ENCODE results near the gene AREG. TPM values are rescaled to one million over a fixed set of nuclear protein-coding genes. Genes with fewer than 3 reads are reported as not detected.

The AREG gene
- polyA plus RNA-seq, 2 donors = 12.8 to 17.4 TPM

DNA sequence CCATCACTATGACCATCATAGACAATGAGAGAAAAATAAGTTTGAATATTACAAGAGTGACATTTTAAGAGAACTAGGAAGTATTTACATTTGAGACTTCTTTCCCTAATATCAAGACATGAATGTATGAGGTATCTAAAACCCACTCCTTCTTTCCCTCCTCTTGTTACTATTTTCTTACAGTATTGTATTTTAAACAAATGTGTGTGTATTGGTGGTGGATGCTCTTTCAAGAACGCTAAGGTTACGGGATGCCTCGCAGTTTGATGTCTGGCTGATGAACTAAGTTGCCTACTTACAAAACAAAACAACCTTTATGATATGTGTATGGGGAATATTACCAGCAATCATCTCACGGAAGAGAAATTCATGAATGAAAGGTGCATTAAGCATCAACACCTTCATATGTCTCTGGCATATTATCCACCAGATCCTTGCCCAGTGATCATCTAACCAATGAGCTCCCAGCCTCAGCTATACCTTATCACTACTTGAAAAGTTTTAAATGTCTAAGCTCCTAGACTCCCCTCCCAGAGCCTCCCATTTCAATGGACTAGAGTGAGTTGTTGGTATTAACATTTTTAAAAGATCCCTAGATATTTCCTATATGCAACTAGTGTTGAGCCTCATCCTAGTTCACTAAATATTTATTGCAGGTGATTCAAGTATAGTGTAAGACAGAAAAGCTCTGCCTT, 10.6 kb downstream of the AREG start:
- 93 to 95% methylated on average over 4 of the region's 4 CpGs for WGBS, 2 donors
- no peaks in the 10 kb centered on the region for H3K9me3 ChIP-seq (ENCODE audit: control insufficient read depth in 2 of 2, insufficient read depth in 1 of 2, low read depth in 1 of 2, low read length in 1 of 2)
- no peak overlapping the region for H3K27ac ChIP-seq (ENCODE audit: low read depth in 2 of 2, low read length in 1 of 2)
- no peaks in the 10 kb centered on the region for H3K27me3 ChIP-seq (ENCODE audit: control insufficient read depth in 1 of 2, insufficient read depth in 2 of 2, low read length in 2 of 2)
- H3K4me1 ChIP-seq (ENCODE audit: control insufficient read depth in 2 of 2, insufficient read depth in 2 of 2, low read length in 1 of 2) = peaks cover 0 to 2% of the 10 kb centered on the region in 2 donors
- H3K4me3 ChIP-seq (ENCODE audit: low read depth in 1 of 2, low read length in 2 of 2) = no peak overlapping the region
- no peaks in the 10 kb centered on the region for H3K36me3 ChIP-seq (ENCODE audit: control insufficient read depth in 2 of 2, insufficient read depth in 2 of 2, low read length in 1 of 2)

DNA sequence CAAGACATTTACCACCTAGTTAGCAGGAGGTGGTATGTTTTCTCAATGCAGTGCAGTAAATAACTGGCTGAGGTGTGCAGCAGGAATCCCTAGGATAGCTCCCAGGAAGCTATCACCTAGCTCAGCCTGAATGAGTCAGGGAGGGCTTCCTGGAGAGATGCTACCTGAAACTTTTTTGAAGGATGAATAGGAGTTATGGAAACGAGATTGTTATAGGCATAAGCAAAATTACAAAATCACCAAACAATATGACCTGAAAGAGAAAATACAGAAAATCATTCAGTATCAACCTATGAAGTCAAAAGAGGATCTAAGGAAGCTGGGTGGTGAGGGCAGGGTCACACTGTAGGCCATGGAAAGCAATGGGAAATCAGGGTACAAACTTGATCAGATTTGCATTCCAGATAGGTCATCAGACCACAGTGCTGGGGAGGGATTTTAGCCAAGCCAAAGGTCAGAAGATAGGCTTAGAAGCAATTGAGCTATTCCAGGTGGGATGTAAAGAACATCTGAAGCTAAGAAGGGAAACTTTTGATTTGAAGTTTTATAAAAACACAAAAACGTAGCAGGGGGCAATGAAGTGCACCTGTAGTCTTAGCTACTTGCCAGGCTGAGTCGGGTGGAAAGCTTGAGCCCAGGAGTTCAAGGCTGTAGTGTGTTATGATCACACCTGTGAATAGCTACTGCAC, 11.3 kb downstream of the AREG start:
- no peak overlapping the region for H3K4me3 ChIP-seq (ENCODE audit: low read depth in 1 of 2, low read length in 2 of 2)
- no peak overlapping the region for H3K27ac ChIP-seq (ENCODE audit: low read depth in 2 of 2, low read length in 1 of 2)
- H3K9me3 ChIP-seq (ENCODE audit: control insufficient read depth in 2 of 2, insufficient read depth in 1 of 2, low read depth in 1 of 2, low read length in 1 of 2) = no peaks in the 10 kb centered on the region
- H3K27me3 ChIP-seq (ENCODE audit: control insufficient read depth in 1 of 2, insufficient read depth in 2 of 2, low read length in 2 of 2) = no peaks in the 10 kb centered on the region
- 58 to 66% methylated on average over 3 of the region's 3 CpGs for WGBS, 2 donors
- H3K4me1 ChIP-seq (ENCODE audit: control insufficient read depth in 2 of 2, insufficient read depth in 2 of 2, low read length in 1 of 2) = no peaks in the 10 kb centered on the region
- H3K36me3 ChIP-seq (ENCODE audit: control insufficient read depth in 2 of 2, insufficient read depth in 2 of 2, low read length in 1 of 2) = no peaks in the 10 kb centered on the region

DNA sequence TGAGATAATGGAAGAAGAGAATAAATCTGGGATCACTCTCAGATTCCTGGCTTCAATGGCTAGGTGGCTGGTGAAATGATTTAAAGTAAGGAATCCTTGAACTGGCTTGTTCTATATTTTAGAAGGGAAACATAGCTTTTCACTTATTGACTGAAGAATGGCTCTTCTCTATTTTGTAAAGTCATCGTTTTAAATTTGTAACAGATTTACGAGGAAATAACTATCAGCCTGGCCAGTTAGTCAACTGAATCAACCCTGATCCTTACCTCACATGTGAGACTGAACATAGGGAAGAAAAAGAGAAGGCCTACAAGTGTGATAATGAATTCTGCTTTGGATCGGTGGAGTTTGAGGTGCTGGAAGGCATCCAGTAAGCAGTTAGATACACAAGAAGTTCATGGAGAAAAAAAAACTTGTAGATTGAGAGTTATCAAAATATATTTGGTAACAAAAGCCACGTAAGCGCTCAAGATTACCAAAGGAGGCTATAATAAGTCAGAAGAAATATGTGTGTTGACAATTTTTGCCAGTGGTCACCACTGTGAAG, 12.0 kb downstream of the AREG start:
- 90 to 91% methylated on average over 5 of the region's 5 CpGs for WGBS, 2 donors
- no peak overlapping the region for H3K27ac ChIP-seq (ENCODE audit: low read depth in 2 of 2, low read length in 1 of 2)
- H3K4me1 ChIP-seq (ENCODE audit: control insufficient read depth in 2 of 2, insufficient read depth in 2 of 2, low read length in 1 of 2) = no peaks in the 10 kb centered on the region
- no peaks in the 10 kb centered on the region for H3K36me3 ChIP-seq (ENCODE audit: control insufficient read depth in 2 of 2, insufficient read depth in 2 of 2, low read length in 1 of 2)
- no peaks in the 10 kb centered on the region for H3K9me3 ChIP-seq (ENCODE audit: control insufficient read depth in 2 of 2, insufficient read depth in 1 of 2, low read depth in 1 of 2, low read length in 1 of 2)
- H3K4me3 ChIP-seq (ENCODE audit: low read depth in 1 of 2, low read length in 2 of 2) = no peak overlapping the region
- H3K27me3 ChIP-seq (ENCODE audit: control insufficient read depth in 1 of 2, insufficient read depth in 2 of 2, low read length in 2 of 2) = no peaks in the 10 kb centered on the region

DNA sequence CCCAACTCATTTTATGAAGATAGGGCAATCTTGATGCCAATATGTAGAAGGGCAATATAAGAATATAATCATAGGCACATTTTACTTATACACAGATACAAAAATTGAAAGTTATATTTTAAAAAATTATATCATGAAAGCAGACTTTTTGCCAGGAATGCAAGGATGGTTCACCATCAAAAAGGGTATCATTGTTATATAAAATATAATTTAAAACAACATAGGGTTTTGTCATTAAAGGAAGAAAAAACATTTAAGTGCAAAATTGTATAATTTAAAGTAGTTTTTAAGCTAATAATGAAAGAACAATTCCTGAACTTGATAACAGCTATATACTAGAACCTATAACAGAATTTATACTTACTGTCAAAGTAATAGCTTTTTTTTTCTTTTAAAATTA, 15.9 kb downstream of the AREG start:
- Histone ChIP-seq H3K4me1 (ENCODE audit: control insufficient read depth in 2 of 2, insufficient read depth in 2 of 2, low read length in 1 of 2) (no peaks in the 10 kb centered on the region), H3K36me3 (ENCODE audit: control insufficient read depth in 2 of 2, insufficient read depth in 2 of 2, low read length in 1 of 2) (no peaks in the 10 kb centered on the region), H3K4me3 (ENCODE audit: low read depth in 1 of 2, low read length in 2 of 2) (no peak overlapping the region), H3K27ac (ENCODE audit: low read depth in 2 of 2, low read length in 1 of 2) (no peak overlapping the region), H3K27me3 (ENCODE audit: control insufficient read depth in 1 of 2, insufficient read depth in 2 of 2, low read length in 2 of 2) (no peaks in the 10 kb centered on the region), H3K9me3 (ENCODE audit: control insufficient read depth in 2 of 2, insufficient read depth in 1 of 2, low read depth in 1 of 2, low read length in 1 of 2) (no peaks in the 10 kb centered on the region)

DNA sequence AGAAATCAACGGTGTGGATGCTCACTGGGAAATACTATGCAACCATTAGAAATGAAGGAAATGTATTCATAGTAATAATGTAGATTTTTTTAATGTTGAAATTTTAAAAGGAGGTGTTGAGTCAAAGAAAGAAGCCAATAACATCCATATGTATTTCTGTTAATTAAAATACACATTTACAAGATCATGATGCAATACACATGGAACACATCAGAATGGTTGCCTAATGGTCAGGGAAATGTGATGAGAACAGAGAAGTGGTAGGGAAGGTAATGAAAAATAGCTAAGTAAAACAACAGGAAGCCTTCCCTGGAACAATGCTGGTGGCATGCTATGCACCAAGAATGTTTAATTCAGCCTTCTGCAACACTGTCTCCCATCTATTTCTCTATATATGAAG, 18.2 kb downstream of the AREG start:
- Histone ChIP-seq H3K4me3 (ENCODE audit: low read depth in 1 of 2, low read length in 2 of 2) (no peak overlapping the region), H3K4me1 (ENCODE audit: control insufficient read depth in 2 of 2, insufficient read depth in 2 of 2, low read length in 1 of 2) (no peaks in the 10 kb centered on the region), H3K9me3 (ENCODE audit: control insufficient read depth in 2 of 2, insufficient read depth in 1 of 2, low read depth in 1 of 2, low read length in 1 of 2) (no peaks in the 10 kb centered on the region), H3K27me3 (ENCODE audit: control insufficient read depth in 1 of 2, insufficient read depth in 2 of 2, low read length in 2 of 2) (no peaks in the 10 kb centered on the region), H3K36me3 (ENCODE audit: control insufficient read depth in 2 of 2, insufficient read depth in 2 of 2, low read length in 1 of 2) (no peaks in the 10 kb centered on the region), H3K27ac (ENCODE audit: low read depth in 2 of 2, low read length in 1 of 2) (no peak overlapping the region)
- 53 to 68% methylated on average over 1 of the region's 1 CpG for WGBS, 2 donors

DNA sequence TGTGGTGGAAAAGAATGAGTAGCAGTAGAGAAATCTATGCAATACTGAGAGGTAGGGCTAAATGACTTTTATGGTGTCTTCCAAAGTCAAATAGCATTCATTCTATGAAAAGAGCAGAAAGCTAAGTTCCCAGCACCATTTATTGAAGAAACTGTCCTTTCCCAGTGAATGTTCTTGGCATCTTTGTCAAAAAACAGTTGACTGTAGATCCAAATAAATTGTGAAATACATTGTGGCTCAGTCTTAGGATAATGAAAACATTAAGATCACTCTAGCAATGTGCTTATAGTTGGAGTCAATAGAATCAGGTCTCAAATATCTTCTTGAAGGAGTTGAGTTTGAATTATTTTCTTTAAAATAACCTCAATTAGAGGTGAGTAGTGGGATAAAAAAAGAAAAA, 19.4 kb downstream of the AREG start:
- H3K36me3 ChIP-seq (ENCODE audit: control insufficient read depth in 2 of 2, insufficient read depth in 2 of 2, low read length in 1 of 2) = no peaks in the 10 kb centered on the region
- no peak overlapping the region for H3K4me3 ChIP-seq (ENCODE audit: low read depth in 1 of 2, low read length in 2 of 2)
- H3K4me1 ChIP-seq (ENCODE audit: control insufficient read depth in 2 of 2, insufficient read depth in 2 of 2, low read length in 1 of 2) = no peaks in the 10 kb centered on the region
- H3K9me3 ChIP-seq (ENCODE audit: control insufficient read depth in 2 of 2, insufficient read depth in 1 of 2, low read depth in 1 of 2, low read length in 1 of 2) = no peaks in the 10 kb centered on the region
- H3K27ac ChIP-seq (ENCODE audit: low read depth in 2 of 2, low read length in 1 of 2) = no peak overlapping the region
- H3K27me3 ChIP-seq (ENCODE audit: control insufficient read depth in 1 of 2, insufficient read depth in 2 of 2, low read length in 2 of 2) = no peaks in the 10 kb centered on the region

DNA sequence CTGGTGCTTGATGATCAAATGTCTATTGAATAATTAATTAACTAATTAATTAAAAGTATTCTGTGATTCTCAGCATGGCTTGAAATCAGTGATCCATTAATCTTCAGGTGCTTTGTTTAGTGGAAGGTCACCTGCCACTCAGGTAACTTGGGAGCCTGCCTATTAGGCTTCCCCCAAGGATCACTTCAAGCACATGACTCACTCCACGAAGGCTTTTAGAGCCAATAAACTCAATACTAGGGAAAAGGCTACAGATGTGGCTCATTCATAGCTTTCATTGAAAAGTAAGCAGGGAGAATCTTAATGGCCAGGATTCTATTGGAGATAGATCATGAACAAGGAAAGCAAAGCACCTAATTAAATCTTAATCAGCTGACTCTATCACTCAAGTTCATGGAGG, 21.3 kb downstream of the AREG start:
- Histone ChIP-seq H3K4me1 (ENCODE audit: control insufficient read depth in 2 of 2, insufficient read depth in 2 of 2, low read length in 1 of 2) (no peaks in the 10 kb centered on the region), H3K36me3 (ENCODE audit: control insufficient read depth in 2 of 2, insufficient read depth in 2 of 2, low read length in 1 of 2) (no peaks in the 10 kb centered on the region), H3K27me3 (ENCODE audit: control insufficient read depth in 1 of 2, insufficient read depth in 2 of 2, low read length in 2 of 2) (no peaks in the 10 kb centered on the region), H3K4me3 (ENCODE audit: low read depth in 1 of 2, low read length in 2 of 2) (no peak overlapping the region), H3K9me3 (ENCODE audit: control insufficient read depth in 2 of 2, insufficient read depth in 1 of 2, low read depth in 1 of 2, low read length in 1 of 2) (no peaks in the 10 kb centered on the region), H3K27ac (ENCODE audit: low read depth in 2 of 2, low read length in 1 of 2) (no peak overlapping the region)
- WGBS, 2 donors = 39 to 44% methylated on average over 1 of the region's 1 CpG

DNA sequence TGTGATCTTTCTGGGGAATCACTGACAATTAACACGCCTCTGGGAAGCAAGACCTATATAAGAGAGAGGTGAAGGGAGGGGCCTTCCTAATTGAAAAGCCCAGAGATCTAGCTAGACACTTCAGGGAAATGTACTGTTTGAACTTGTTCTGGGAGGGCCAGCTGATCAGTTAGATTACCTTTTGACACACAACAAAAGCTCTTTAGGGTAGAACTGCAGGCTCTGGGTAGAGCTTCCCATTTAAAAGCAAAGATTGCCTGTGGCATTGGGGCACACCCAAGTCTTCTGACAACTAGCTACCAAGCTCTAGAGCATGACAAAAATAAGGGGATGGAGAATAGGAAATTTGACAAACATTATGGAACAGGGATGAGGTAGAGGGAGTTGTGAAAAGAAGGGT, 26.3 kb downstream of the AREG start:
- Histone ChIP-seq H3K4me1 (ENCODE audit: control insufficient read depth in 2 of 2, insufficient read depth in 2 of 2, low read length in 1 of 2) (no peaks in the 10 kb centered on the region), H3K9me3 (ENCODE audit: control insufficient read depth in 2 of 2, insufficient read depth in 1 of 2, low read depth in 1 of 2, low read length in 1 of 2) (no peaks in the 10 kb centered on the region), H3K27ac (ENCODE audit: low read depth in 2 of 2, low read length in 1 of 2) (peak overlapping the region in 1 of 2 donors; percentile 7), H3K4me3 (ENCODE audit: low read depth in 1 of 2, low read length in 2 of 2) (no peak overlapping the region), H3K27me3 (ENCODE audit: control insufficient read depth in 1 of 2, insufficient read depth in 2 of 2, low read length in 2 of 2) (no peaks in the 10 kb centered on the region), H3K36me3 (ENCODE audit: control insufficient read depth in 2 of 2, insufficient read depth in 2 of 2, low read length in 1 of 2) (no peaks in the 10 kb centered on the region)
- WGBS, 2 donors = 45 to 87% methylated on average over 1 of the region's 1 CpG

DNA sequence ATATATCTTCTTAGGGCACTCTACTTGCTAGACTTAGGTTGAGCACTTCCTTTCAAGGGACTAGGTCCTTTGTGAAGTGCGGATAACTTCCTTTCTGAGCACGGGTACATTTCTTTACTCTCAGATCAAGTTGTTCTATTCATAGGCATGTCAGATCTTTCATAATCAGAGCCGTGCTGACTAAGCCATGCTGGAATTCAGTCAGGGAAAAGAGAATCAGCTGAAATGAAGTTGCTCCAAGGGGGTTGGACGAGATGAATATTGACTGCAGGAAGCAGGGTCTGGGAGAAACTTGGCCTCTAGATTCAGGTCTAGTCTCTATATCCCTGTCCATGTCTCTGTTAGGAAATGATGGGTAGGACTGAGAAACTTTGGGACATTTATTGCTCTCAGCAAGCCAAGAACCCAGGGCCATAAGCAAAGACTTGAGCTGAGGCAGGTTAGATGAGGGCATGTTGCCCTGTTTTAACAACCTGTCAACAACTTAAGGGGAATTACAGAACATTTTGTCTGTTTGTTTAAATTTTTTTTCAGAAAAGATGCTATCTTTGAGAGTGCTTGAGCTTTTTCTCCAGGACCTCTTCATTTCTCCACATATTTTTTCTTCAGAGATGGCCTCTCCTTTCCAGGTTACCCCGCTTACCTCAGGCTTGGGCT, 28.3 kb downstream of the AREG start:
- Histone ChIP-seq H3K9me3 (ENCODE audit: control insufficient read depth in 2 of 2, insufficient read depth in 1 of 2, low read depth in 1 of 2, low read length in 1 of 2) (no peaks in the 10 kb centered on the region), H3K27me3 (ENCODE audit: control insufficient read depth in 1 of 2, insufficient read depth in 2 of 2, low read length in 2 of 2) (no peaks in the 10 kb centered on the region), H3K36me3 (ENCODE audit: control insufficient read depth in 2 of 2, insufficient read depth in 2 of 2, low read length in 1 of 2) (no peaks in the 10 kb centered on the region), H3K4me3 (ENCODE audit: low read depth in 1 of 2, low read length in 2 of 2) (no peak overlapping the region), H3K4me1 (ENCODE audit: control insufficient read depth in 2 of 2, insufficient read depth in 2 of 2, low read length in 1 of 2) (no peaks in the 10 kb centered on the region), H3K27ac (ENCODE audit: low read depth in 2 of 2, low read length in 1 of 2) (peak overlapping the region; percentile 26 to 34)
- 33 to 48% methylated on average over 5 of the region's 5 CpGs for WGBS, 2 donors

Measured in esophagus (tissue), 2 donors.